HepG2 (cell line): ENCODE results near the gene FOXA1. TPM values are rescaled to one million over a fixed set of nuclear protein-coding genes. Genes with fewer than 3 reads are reported as not detected.

Experiments used
- CHD4 ChIP-seq: fragments of 200-600 bp; sonication (generic); IDR thresholded peaks from 2 replicates; pipeline ENCODE4 v1.7.0; 2017; ENCODE audit warnings: mild to moderate bottlenecking, low read length, borderline replicate concordance
- GATA4 ChIP-seq: sonication (generic); IDR thresholded peaks from 2 replicates; pipeline ENCODE4 v1.6.1; 2016; ENCODE audit warnings: antibody characterized with exemption, low read depth, borderline replicate concordance
- KMT2B ChIP-seq: IDR thresholded peaks from 2 replicates; pipeline ENCODE4 v1.6.1; 2016; ENCODE audit warnings: missing genetic modification reagents, missing compliant biosample characterization
- MIER3 ChIP-seq: IDR thresholded peaks from 2 replicates; pipeline ENCODE4 v1.6.1; 2016; ENCODE audit warnings: missing compliant biosample characterization, borderline replicate concordance
- NFKBIZ ChIP-seq: IDR thresholded peaks from 2 replicates; pipeline ENCODE4 v1.6.1; 2018; ENCODE audit warnings: missing genetic modification reagents, missing compliant biosample characterization
- PTBP1 ChIP-seq: fragments of 200-400 bp; formaldehyde crosslinking; IDR thresholded peaks from 2 replicates; pipeline ENCODE4 v1.6.1; 2018; ENCODE audit warnings: low read length, low read depth; ENCODE audit not compliant: poor library complexity, severe bottlenecking
- SMARCE1 ChIP-seq: fragments of 450-650 bp; IDR thresholded peaks from 2 replicates; pipeline ENCODE4 v1.6.1; 2017; ENCODE audit warnings: borderline replicate concordance
- SRF ChIP-seq: IDR thresholded peaks from 2 replicates; pipeline ENCODE4 v1.6.1; 2011; ENCODE audit warnings: mild to moderate bottlenecking, low read depth, low read length, moderate library complexity
- TAF1 ChIP-seq: sonication (generic); formaldehyde crosslinking; IDR thresholded peaks from 2 replicates; pipeline ENCODE4 v1.4.0; 2020; ENCODE audit warnings: missing genetic modification reagents
- ZIK1 ChIP-seq: sonication (generic); formaldehyde crosslinking; IDR thresholded peaks from 2 replicates; pipeline ENCODE4 v1.5.0; 2020; ENCODE audit warnings: mild to moderate bottlenecking, low read depth, missing genetic modification reagents, borderline replicate concordance
- ZKSCAN1 ChIP-seq: fragments of 150-350 bp; IDR thresholded peaks from 2 replicates; pipeline ENCODE4 v1.6.1; 2014; ENCODE audit warnings: low read length
- ZMYM3 ChIP-seq: sonication (generic); formaldehyde crosslinking; IDR thresholded peaks from 2 replicates; pipeline ENCODE4 v1.5.1; 2020; ENCODE audit warnings: mild to moderate bottlenecking, missing genetic modification reagents
- ZNF251 ChIP-seq: sonication (generic); formaldehyde crosslinking; IDR thresholded peaks from 2 replicates; pipeline ENCODE4 v1.9.0; 2021; ENCODE audit warnings: mild to moderate bottlenecking, missing genetic modification reagents
- ZNF335 ChIP-seq: sonication (generic); formaldehyde crosslinking; IDR thresholded peaks from 2 replicates; pipeline ENCODE4 v1.4.0; 2020; ENCODE audit warnings: missing genetic modification reagents
- ZNF737 ChIP-seq: sonication (generic); formaldehyde crosslinking; IDR thresholded peaks from 2 replicates; pipeline ENCODE4 v1.5.0; 2020; ENCODE audit warnings: missing genetic modification reagents, mild to moderate bottlenecking, borderline replicate concordance
- polyA plus RNA-seq, 8 experiments: library from polyadenylated mRNA; depleted of rRNA in 3 of 8; stranded (reverse) in 7 of 8; unstranded in 1 of 8; fragments of >200 nt; fragmentation: Illumina TruSeq in 4 of 8; extraction: Trizol in 4 of 8; gene quantifications; 2 replicates each; pipeline versions ENCODE4 v1.2.1 to v1.2.3, GENCODE V29; 2011 to 2016; ENCODE audit warnings: low read depth in 4 of 8, missing spikeins in 1 of 8, mixed read lengths in 1 of 8; ENCODE audit not compliant: insufficient read depth in 1 of 8
- total RNA-seq, 5 experiments: library from RNA; depleted of rRNA; stranded (reverse); fragments of >200 nt; fragmentation: Illumina TruSeq; extraction: Trizol; gene quantifications; 2 replicates each; pipeline ENCODE4 v1.2.3, GENCODE V29; 2016; ENCODE audit warnings: low read depth in 1 of 5
- TF ChIP-seq, protein P1 (sequence below): sonication (generic); formaldehyde crosslinking; conservative IDR thresholded peaks from 2 replicates; pipeline ENCODE4 v1.4.0; 2020; ENCODE audit warnings: mild to moderate bottlenecking, missing genetic modification reagents, moderate library complexity
- TF ChIP-seq, protein P2 (sequence below): sonication (generic); formaldehyde crosslinking; IDR thresholded peaks from 2 replicates; pipeline ENCODE4 v1.4.0; 2020; ENCODE audit warnings: missing genetic modification reagents
- TF ChIP-seq, protein P3 (sequence below): sonication (generic); formaldehyde crosslinking; IDR thresholded peaks from 2 replicates; pipeline ENCODE4 v1.4.0; 2020; ENCODE audit warnings: mild to moderate bottlenecking, low read depth, missing genetic modification reagents
- TF ChIP-seq, protein P4 (sequence below): sonication (generic); formaldehyde crosslinking; IDR thresholded peaks from 2 replicates; pipeline ENCODE4 v1.5.1; 2020; ENCODE audit warnings: mild to moderate bottlenecking, missing genetic modification reagents, moderate library complexity
- TF ChIP-seq, protein P5 (sequence below): IDR thresholded peaks from 2 replicates; pipeline ENCODE4 v1.6.1; 2018; ENCODE audit warnings: missing genetic modification reagents

Gene FOXA1
- total and polyA plus RNA-seq, 2 of the 13 experiments (the other 11 are each of a cell fraction or from before 2014, with no cell fraction given), result 43.4 to 58.6 TPM

DNA sequence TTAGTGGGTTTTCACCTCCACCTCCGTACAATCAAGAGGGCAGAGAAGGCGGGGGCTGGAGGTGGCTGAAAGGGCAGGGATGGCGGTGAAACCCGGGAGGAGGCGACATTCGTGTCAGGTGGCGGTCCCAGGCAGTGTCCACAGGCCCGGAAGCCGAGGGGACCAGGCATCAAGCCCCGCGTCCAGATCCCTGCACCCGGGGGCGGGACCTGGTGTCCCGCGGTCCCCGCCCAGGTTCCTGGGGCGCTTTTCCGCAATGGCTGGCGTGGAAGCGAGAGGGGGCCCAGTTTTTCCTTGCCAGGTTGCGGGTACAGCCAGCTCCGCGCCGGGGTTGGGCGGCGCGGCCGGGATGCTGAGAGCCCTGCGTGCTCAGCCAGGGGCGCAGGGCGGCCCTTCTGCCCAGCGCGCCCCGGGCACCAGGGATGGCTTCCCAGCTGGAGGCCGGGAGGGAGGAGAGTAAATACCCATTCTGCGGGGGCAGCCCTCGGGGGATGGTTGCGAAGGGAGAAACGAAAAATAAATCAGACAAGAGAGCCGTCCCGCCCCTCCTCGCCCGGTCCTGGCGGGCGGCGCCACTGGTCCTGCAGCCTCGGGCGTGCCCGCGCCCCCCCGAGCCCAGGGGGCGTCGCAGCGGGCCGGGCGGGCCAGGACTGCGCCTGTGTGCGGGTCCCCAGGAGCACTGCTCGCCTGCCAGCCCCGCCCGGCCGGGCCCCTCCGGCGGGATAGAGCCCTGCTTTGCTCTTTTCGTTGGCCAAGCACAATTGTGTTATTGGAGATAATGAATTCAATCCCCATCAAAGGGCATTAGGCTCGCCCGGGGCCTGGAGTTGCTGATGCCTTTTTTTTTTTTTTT lies 11.5 kb downstream of the FOXA1 start (continued):
- TF ChIP-seq, protein P1, sequence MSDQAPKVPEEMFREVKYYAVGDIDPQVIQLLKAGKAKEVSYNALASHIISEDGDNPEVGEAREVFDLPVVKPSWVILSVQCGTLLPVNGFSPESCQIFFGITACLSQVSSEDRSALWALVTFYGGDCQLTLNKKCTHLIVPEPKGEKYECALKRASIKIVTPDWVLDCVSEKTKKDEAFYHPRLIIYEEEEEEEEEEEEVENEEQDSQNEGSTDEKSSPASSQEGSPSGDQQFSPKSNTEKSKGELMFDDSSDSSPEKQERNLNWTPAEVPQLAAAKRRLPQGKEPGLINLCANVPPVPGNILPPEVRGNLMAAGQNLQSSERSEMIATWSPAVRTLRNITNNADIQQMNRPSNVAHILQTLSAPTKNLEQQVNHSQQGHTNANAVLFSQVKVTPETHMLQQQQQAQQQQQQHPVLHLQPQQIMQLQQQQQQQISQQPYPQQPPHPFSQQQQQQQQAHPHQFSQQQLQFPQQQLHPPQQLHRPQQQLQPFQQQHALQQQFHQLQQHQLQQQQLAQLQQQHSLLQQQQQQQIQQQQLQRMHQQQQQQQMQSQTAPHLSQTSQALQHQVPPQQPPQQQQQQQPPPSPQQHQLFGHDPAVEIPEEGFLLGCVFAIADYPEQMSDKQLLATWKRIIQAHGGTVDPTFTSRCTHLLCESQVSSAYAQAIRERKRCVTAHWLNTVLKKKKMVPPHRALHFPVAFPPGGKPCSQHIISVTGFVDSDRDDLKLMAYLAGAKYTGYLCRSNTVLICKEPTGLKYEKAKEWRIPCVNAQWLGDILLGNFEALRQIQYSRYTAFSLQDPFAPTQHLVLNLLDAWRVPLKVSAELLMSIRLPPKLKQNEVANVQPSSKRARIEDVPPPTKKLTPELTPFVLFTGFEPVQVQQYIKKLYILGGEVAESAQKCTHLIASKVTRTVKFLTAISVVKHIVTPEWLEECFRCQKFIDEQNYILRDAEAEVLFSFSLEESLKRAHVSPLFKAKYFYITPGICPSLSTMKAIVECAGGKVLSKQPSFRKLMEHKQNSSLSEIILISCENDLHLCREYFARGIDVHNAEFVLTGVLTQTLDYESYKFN (CRISPR knock-in tag), result no peak
- TF ChIP-seq ZKSCAN1 (no peak), TAF1 (peak; percentile 62; the same call in 1 of the 2 replicates), ZNF251 (CRISPR knock-in tag) (no peak), KMT2B (CRISPR knock-in tag) (peak; percentile 60; the same call in 1 of the 2 replicates), ZNF335 (CRISPR knock-in tag) (no peak), MIER3 (CRISPR knock-in tag) (no peak), ZIK1 (peak; percentile 81; the same call in 1 of the 2 replicates), PTBP1 (peak; percentile 16), SRF (no peak), SMARCE1 (no peak), ZNF737 (CRISPR knock-in tag) (no peak), NFKBIZ (no peak), ZMYM3 (CRISPR knock-in tag) (no peak), GATA4 (no peak), CHD4 (0 out of 2 replicates have a peak, but pooled peaks have one; percentile 42)
- TF ChIP-seq, protein P2, sequence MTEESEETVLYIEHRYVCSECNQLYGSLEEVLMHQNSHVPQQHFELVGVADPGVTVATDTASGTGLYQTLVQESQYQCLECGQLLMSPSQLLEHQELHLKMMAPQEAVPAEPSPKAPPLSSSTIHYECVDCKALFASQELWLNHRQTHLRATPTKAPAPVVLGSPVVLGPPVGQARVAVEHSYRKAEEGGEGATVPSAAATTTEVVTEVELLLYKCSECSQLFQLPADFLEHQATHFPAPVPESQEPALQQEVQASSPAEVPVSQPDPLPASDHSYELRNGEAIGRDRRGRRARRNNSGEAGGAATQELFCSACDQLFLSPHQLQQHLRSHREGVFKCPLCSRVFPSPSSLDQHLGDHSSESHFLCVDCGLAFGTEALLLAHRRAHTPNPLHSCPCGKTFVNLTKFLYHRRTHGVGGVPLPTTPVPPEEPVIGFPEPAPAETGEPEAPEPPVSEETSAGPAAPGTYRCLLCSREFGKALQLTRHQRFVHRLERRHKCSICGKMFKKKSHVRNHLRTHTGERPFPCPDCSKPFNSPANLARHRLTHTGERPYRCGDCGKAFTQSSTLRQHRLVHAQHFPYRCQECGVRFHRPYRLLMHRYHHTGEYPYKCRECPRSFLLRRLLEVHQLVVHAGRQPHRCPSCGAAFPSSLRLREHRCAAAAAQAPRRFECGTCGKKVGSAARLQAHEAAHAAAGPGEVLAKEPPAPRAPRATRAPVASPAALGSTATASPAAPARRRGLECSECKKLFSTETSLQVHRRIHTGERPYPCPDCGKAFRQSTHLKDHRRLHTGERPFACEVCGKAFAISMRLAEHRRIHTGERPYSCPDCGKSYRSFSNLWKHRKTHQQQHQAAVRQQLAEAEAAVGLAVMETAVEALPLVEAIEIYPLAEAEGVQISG (CRISPR knock-in tag), result peak; percentile 47; the same call in 1 of the 2 replicates
- TF ChIP-seq, protein P3, sequence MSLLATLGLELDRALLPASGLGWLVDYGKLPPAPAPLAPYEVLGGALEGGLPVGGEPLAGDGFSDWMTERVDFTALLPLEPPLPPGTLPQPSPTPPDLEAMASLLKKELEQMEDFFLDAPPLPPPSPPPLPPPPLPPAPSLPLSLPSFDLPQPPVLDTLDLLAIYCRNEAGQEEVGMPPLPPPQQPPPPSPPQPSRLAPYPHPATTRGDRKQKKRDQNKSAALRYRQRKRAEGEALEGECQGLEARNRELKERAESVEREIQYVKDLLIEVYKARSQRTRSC, result 0 out of 2 replicates have a peak, but pooled peaks have one; percentile 26
- TF ChIP-seq, protein P4, sequence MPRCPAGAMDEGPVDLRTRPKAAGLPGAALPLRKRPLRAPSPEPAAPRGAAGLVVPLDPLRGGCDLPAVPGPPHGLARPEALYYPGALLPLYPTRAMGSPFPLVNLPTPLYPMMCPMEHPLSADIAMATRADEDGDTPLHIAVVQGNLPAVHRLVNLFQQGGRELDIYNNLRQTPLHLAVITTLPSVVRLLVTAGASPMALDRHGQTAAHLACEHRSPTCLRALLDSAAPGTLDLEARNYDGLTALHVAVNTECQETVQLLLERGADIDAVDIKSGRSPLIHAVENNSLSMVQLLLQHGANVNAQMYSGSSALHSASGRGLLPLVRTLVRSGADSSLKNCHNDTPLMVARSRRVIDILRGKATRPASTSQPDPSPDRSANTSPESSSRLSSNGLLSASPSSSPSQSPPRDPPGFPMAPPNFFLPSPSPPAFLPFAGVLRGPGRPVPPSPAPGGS (CRISPR knock-in tag), result no peak; the same call in 1 of the 2 replicates
- TF ChIP-seq, protein P5, sequence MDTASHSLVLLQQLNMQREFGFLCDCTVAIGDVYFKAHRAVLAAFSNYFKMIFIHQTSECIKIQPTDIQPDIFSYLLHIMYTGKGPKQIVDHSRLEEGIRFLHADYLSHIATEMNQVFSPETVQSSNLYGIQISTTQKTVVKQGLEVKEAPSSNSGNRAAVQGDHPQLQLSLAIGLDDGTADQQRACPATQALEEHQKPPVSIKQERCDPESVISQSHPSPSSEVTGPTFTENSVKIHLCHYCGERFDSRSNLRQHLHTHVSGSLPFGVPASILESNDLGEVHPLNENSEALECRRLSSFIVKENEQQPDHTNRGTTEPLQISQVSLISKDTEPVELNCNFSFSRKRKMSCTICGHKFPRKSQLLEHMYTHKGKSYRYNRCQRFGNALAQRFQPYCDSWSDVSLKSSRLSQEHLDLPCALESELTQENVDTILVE (CRISPR knock-in tag), result no peak
